Measurements from ENCODE around the gene CCDC188. TPM values are rescaled to one million over a fixed set of nuclear protein-coding genes. Genes with fewer than 3 reads are reported as not detected.

The CCDC188 gene
- polyA plus RNA-seq, 3 donors = 0.48 to 3.0 (median 0.86) TPM

- WGBS, 3 donors = 74 to 79% (median 79%) methylated on average over 3 of the region's 3 CpGs
These were observed 20.5 kb downstream of the CCDC188 start for GRCh38 chr22:20130319-20130718.

GRCh38 chr22:20129747-20130014 is 21.2 kb downstream of the CCDC188 start:
- no peak overlapping the region for H3K27ac ChIP-seq (ENCODE audit: low read depth, low read length)

More at GRCh38 chr22:20130319-20130718, 20.5 kb downstream of the CCDC188 start:
- H3K27ac ChIP-seq (ENCODE audit: low read depth, low read length) = no peak overlapping the region

GRCh38 chr22:20128902-20129746 is 21.7 kb downstream of the CCDC188 start:
- WGBS, 3 donors = 30 to 42% (median 40%) methylated on average over 18 of the region's 18 CpGs
- H3K27ac ChIP-seq (ENCODE audit: low read depth, low read length) = no peak overlapping the region

More at GRCh38 chr22:20129747-20130014, 21.2 kb downstream of the CCDC188 start:
- WGBS, 3 donors = 76 to 90% (median 81%) methylated on average over 3 of the region's 3 CpGs

GRCh38 chr22:20128619-20128901 is 22.3 kb downstream of the CCDC188 start:
- 49 to 57% (median 51%) methylated on average over 2 of the region's 2 CpGs for WGBS, 3 donors
- H3K27ac ChIP-seq (ENCODE audit: low read depth, low read length) = no peak overlapping the region

GRCh38 chr22:20127869-20128618 is 22.8 kb downstream of the CCDC188 start:
- no peak overlapping the region for H3K27ac ChIP-seq (ENCODE audit: low read depth, low read length)
- 77 to 82% (median 81%) methylated on average over 17 of the region's 17 CpGs for WGBS, 3 donors

GRCh38 chr22:20127318-20127868 is 23.5 kb downstream of the CCDC188 start:
- H3K27ac ChIP-seq (ENCODE audit: low read depth, low read length) = no peak overlapping the region
- WGBS, 3 donors = 88 to 94% (median 92%) methylated on average over 15 of the region's 15 CpGs

- 83 to 85% (median 84%) methylated on average over 19 of the region's 19 CpGs for WGBS, 3 donors
These were observed 24.4 kb downstream of the CCDC188 start for GRCh38 chr22:20126284-20127029.

GRCh38 chr22:20125201-20126174 is 25.4 kb downstream of the CCDC188 start:
- no peak overlapping the region for H3K27ac ChIP-seq (ENCODE audit: low read depth, low read length)
- WGBS, 3 donors = 81 to 92% (median 88%) methylated on average over 32 of the region's 32 CpGs

More at GRCh38 chr22:20126284-20127029, 24.4 kb downstream of the CCDC188 start:
- no peak overlapping the region for H3K27ac ChIP-seq (ENCODE audit: low read depth, low read length)

- no peak overlapping the region for H3K27ac ChIP-seq (ENCODE audit: low read depth, low read length)
- WGBS, 3 donors = 89 to 93% (median 93%) methylated on average over 11 of the region's 11 CpGs
These were observed 26.6 kb downstream of the CCDC188 start for GRCh38 chr22:20124083-20124787.

- 93 to 97% (median 95%) methylated on average over 13 of the region's 13 CpGs for WGBS, 3 donors
- H3K27ac ChIP-seq (ENCODE audit: low read depth, low read length) = no peak overlapping the region
These were observed 27.3 kb downstream of the CCDC188 start for GRCh38 chr22:20123366-20124082.

GRCh38 chr22:20121856-20122415 is 28.9 kb downstream of the CCDC188 start:
- 94 to 96% (median 95%) methylated on average over 22 of the region's 22 CpGs for WGBS, 3 donors
- no peak overlapping the region for H3K27ac ChIP-seq (ENCODE audit: low read depth, low read length)

GRCh38 chr22:20118300-20119020 is 32.4 kb downstream of the CCDC188 start:
- H3K27ac ChIP-seq (ENCODE audit: low read depth, low read length) = no peak overlapping the region
- WGBS, 3 donors = 12 to 22% (median 22%) methylated on average over 8 of the region's 8 CpGs

- no peak overlapping the region for H3K27ac ChIP-seq (ENCODE audit: low read depth, low read length)
- WGBS, 3 donors = 0 to 1% (median 0%) methylated on average over 32 to 66 of the region's 66 CpGs
These were observed 33.1 kb downstream of the CCDC188 start for GRCh38 chr22:20117633-20118299.

GRCh38 chr22:20116951-20117632 is 33.8 kb downstream of the CCDC188 start, which contains the start of gene TRMT2A:
TRMT2A (minus strand) TSS chr22:20117226; CDS start chr22:20116906, 320 bp downstream.
- H3K27ac ChIP-seq (ENCODE audit: low read depth, low read length) = peak within 1 kb of the TSS; percentile 40
- 0% methylated on average over 68 to 88 of the region's 88 CpGs for WGBS, 3 donors
